SK-N-MC (cell line): ENCODE results near the gene RBM20.

ENCODE experiments used
- DNase-seq: peaks from one replicate; pipeline ENCODE4 v3.0.0-alpha.2; 2011; ENCODE audit warnings: low read depth, low spot score
- H3K27ac ChIP-seq: fragments of 200-600 bp; sonication (generic); 2 replicates; pipeline ENCODE4 v1.5.1; 2016; ENCODE audit warnings: mixed run types
- H3K36me3 ChIP-seq: fragments of 200-600 bp; sonication (generic); 2 replicates; pipeline ENCODE4 v1.6.1; 2017; ENCODE audit warnings: antibody characterized with exemption, low read length, mixed read lengths; ENCODE audit not compliant: insufficient read depth
- H3K4me3 ChIP-seq: fragments of 200-600 bp; sonication (generic); 2 replicates; pipeline ENCODE4 v1.5.1; 2016
- H3K9ac ChIP-seq: fragments of 200-600 bp; sonication (generic); 2 replicates; pipeline ENCODE4 v1.8.0; 2017; ENCODE audit warnings: mixed run types, mixed read lengths; ENCODE audit not compliant: insufficient read length
- H3K9me3 ChIP-seq: fragments of 200-600 bp; sonication (generic); 2 replicates; pipeline ENCODE4 v1.6.1; 2017; ENCODE audit warnings: low read depth, mild to moderate bottlenecking, antibody characterized with exemption, low read length, moderate library complexity, mixed read lengths
- EZH2 ChIP-seq: fragments of 200-600 bp; sonication (generic); IDR thresholded peaks from one replicate; pipeline ENCODE4 v1.6.1; 2017; ENCODE audit warnings: antibody characterized with exemption
- FOXP2 ChIP-seq: optimal IDR thresholded peaks from 2 replicates; pipeline ENCODE3; 2011; ENCODE audit warnings: mild to moderate bottlenecking, moderate library complexity; ENCODE audit not compliant: insufficient read depth; ENCODE audit errors: extremely low read length, control extremely low read depth
- POLR2AphosphoS5 ChIP-seq: IDR thresholded peaks from 2 replicates; pipeline ENCODE4 v1.6.1; 2012; ENCODE audit warnings: mild to moderate bottlenecking, low read depth, low read length, borderline replicate concordance

RBM20 gene

DNA sequence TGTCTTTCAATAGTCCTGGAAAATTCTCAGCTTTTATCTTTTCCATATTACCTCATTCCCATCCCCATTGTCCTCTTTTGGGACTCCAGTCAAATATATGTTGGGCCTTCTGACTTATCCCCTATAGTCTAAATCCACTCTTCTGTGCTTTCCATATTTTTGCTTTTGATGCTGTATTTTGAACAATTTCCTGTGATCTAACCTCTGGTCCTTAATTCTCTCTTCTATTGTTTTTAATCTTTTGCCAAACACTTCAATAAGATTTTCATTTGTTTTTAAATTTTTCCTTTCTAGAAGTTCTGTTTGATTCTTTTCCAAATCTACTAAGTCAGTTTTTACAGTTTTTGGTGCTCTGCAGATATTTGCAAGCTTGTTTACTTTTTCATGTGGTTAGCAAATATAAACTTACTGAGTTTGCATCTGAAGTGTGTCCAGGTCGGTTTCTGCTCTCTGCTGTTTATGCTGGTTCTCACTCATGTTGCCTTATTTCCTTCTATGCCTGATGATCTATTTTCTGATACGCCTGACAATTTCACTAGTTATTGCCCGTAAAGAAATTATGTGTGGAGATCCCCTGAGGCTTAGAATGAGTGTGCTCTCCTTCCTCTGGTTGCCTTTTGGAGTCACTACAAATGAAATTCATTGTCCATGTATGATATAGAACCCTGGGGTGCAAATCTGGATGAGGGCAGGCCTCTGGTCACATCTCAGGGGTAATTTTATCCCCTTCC, 110.4 kb downstream of the RBM20 start:
- Histone ChIP-seq H3K27ac (no peak overlapping the region), H3K4me3 (no peak overlapping the region), H3K9ac (no peak overlapping the region), H3K9me3 (no peaks in the 10 kb centered on the region), H3K36me3 (no peaks in the 10 kb centered on the region)
- no peak for DNase-seq
- TF ChIP-seq EZH2 (no peak), FOXP2 (no peak), POLR2AphosphoS5 (no peak)

GRCh38 chr10:110755781-110756180, 111.6 kb downstream of the RBM20 start:
- Histone ChIP-seq H3K27ac (no peak overlapping the region), H3K9me3 (no peaks in the 10 kb centered on the region), H3K9ac (no peak overlapping the region), H3K36me3 (no peaks in the 10 kb centered on the region), H3K4me3 (no peak overlapping the region)
- TF ChIP-seq EZH2 = no peak
- no peak for TF ChIP-seq FOXP2
- TF ChIP-seq POLR2AphosphoS5 = no peak
- DNase-seq = no peak

- TF ChIP-seq FOXP2 (no peak), POLR2AphosphoS5 (no peak), EZH2 (no peak)
- no peaks in the 10 kb centered on the region for H3K36me3 ChIP-seq
- no peak for DNase-seq
- no peak overlapping the region for H3K27ac ChIP-seq
- H3K9me3 ChIP-seq = no peaks in the 10 kb centered on the region
- H3K4me3 ChIP-seq = no peak overlapping the region
- H3K9ac ChIP-seq = no peak overlapping the region
Measured at GRCh38 chr10:110756876-110757275, 112.7 kb downstream of the RBM20 start.

- no peaks in the 10 kb centered on the region for H3K36me3 ChIP-seq
- no peak for DNase-seq
- H3K9me3 ChIP-seq = no peaks in the 10 kb centered on the region
- no peak for TF ChIP-seq POLR2AphosphoS5
- no peak for TF ChIP-seq EZH2
- TF ChIP-seq FOXP2 = no peak
- H3K4me3 ChIP-seq = no peak overlapping the region
- H3K27ac ChIP-seq = no peak overlapping the region
- no peak overlapping the region for H3K9ac ChIP-seq
Measured at GRCh38 chr10:110757586-110757985, 113.5 kb downstream of the RBM20 start.

- Histone ChIP-seq H3K4me3 (no peak overlapping the region), H3K9ac (no peak overlapping the region), H3K9me3 (no peaks in the 10 kb centered on the region), H3K27ac (no peak overlapping the region), H3K36me3 (no peaks in the 10 kb centered on the region)
- no peak for TF ChIP-seq POLR2AphosphoS5
- no peak for TF ChIP-seq EZH2
- no peak for TF ChIP-seq FOXP2
- DNase-seq = no peak
Measured at GRCh38 chr10:110758128-110758765, 114.1 kb downstream of the RBM20 start.

GRCh38 chr10:110758898-110759297, 114.8 kb downstream of the RBM20 start:
- Histone ChIP-seq H3K36me3 (no peaks in the 10 kb centered on the region), H3K9me3 (no peaks in the 10 kb centered on the region), H3K9ac (no peak overlapping the region), H3K4me3 (no peak overlapping the region), H3K27ac (no peak overlapping the region)
- TF ChIP-seq EZH2 = no peak
- TF ChIP-seq FOXP2 = no peak
- TF ChIP-seq POLR2AphosphoS5 = no peak
- DNase-seq = no peak

GRCh38 chr10:110759523-110759922, 115.4 kb downstream of the RBM20 start:
- Histone ChIP-seq H3K27ac (no peak overlapping the region), H3K4me3 (no peak overlapping the region)
- no peak for DNase-seq

DNA sequence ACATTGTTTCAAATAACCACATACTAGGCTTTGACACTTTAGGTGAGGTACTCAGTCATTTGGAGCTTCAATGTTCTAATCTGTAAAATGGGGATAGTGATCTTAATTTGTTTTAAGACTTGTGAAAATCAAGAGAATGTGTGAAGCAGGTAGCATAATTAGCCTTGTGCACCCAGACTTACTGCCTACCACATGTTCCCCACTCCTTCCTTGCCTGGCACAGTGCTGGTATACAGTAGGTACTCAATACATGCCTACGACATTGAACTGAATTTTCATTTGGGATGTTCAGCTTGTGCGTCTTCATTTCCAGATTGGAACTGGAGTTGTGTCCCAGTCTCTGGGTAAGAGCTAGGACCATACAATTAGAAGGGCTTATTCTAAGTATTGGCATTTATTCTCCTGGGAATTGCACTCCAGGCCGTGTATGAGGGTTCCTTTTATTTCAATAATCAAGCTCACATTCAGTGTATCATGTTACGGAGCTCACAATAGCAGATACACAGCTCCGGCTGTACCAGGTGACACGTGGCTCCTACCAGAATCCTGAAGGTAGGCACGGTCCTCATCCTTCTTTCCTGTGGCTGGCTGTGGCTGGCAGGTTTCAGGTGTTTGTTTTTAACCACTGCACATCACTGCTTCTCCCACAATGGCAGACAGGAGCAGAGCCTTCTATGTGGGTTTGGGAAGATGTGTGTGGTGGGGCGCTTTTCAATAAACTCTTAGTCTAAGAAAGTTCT, 118.1 kb downstream of the RBM20 start:
- no peak for DNase-seq
- H3K9me3 ChIP-seq = no peaks in the 10 kb centered on the region
- no peak for TF ChIP-seq FOXP2
- no peak overlapping the region for H3K27ac ChIP-seq
- no peaks in the 10 kb centered on the region for H3K36me3 ChIP-seq
- no peak overlapping the region for H3K9ac ChIP-seq
- H3K4me3 ChIP-seq = no peak overlapping the region

More at GRCh38 chr10:110759523-110759922, 115.4 kb downstream of the RBM20 start:
- TF ChIP-seq FOXP2 (no peak), EZH2 (no peak), POLR2AphosphoS5 (no peak)
- Histone ChIP-seq H3K9me3 (no peaks in the 10 kb centered on the region), H3K9ac (no peak overlapping the region), H3K36me3 (no peaks in the 10 kb centered on the region)
